ENCODE results near the gene APCDD1L. TPM values are rescaled to one million over a fixed set of nuclear protein-coding genes. Genes with fewer than 3 reads are reported as not detected.

Gene APCDD1L
- total RNA-seq, 1 donor from 2014 or later, result 0.86 TPM

DNA sequence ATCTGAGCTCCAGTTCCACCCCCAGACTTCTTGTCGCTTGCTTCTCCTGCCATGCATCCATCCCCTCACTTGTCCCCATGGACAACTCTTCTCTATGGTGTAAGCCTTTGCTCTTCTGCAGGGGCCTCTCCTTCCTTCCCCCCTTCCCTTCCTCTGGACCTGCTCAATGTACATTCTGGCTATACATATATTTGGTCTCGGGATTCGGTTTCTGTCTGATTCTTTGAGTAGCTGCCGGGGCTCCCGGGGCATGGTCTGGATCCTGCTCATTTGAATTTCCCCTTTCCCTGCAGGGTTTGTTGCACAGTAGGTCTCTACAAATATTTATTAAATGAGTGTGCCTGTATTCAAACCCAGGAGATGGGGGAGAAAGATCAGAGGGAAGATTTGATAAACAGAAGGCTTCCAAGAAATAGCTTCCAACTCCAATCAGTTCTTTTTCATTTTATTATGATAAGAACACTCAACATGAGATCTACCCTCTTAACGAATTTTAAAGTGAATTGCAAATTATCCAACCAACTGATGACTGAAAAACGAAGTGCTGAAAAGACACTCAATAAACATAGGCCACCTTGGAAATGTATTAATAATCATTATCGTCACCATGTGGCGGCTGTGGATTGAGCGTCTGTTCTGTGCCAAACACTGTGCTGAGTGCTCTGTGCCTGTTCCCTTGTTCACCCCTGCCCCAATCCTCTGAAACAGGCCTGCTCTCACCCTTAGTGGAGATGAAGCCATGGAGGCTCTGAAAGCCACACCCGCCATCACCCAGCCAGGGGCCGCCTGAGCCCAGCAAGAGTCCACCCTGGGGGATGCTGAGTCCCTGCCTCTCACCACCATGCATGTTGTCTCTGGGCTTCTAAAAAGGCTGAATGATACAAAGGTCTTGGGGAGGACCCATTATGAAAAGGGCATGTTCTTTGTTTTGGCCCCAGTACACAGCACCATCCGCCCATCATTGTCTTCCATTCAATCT lies 34.3 kb upstream of the APCDD1L start:
- TF ChIP-seq, protein P1, sequence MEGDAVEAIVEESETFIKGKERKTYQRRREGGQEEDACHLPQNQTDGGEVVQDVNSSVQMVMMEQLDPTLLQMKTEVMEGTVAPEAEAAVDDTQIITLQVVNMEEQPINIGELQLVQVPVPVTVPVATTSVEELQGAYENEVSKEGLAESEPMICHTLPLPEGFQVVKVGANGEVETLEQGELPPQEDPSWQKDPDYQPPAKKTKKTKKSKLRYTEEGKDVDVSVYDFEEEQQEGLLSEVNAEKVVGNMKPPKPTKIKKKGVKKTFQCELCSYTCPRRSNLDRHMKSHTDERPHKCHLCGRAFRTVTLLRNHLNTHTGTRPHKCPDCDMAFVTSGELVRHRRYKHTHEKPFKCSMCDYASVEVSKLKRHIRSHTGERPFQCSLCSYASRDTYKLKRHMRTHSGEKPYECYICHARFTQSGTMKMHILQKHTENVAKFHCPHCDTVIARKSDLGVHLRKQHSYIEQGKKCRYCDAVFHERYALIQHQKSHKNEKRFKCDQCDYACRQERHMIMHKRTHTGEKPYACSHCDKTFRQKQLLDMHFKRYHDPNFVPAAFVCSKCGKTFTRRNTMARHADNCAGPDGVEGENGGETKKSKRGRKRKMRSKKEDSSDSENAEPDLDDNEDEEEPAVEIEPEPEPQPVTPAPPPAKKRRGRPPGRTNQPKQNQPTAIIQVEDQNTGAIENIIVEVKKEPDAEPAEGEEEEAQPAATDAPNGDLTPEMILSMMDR (conservative IDR thresholded peaks at IDR 0.05; ENCODE audit: low read depth, low read length), result no peak

DNA sequence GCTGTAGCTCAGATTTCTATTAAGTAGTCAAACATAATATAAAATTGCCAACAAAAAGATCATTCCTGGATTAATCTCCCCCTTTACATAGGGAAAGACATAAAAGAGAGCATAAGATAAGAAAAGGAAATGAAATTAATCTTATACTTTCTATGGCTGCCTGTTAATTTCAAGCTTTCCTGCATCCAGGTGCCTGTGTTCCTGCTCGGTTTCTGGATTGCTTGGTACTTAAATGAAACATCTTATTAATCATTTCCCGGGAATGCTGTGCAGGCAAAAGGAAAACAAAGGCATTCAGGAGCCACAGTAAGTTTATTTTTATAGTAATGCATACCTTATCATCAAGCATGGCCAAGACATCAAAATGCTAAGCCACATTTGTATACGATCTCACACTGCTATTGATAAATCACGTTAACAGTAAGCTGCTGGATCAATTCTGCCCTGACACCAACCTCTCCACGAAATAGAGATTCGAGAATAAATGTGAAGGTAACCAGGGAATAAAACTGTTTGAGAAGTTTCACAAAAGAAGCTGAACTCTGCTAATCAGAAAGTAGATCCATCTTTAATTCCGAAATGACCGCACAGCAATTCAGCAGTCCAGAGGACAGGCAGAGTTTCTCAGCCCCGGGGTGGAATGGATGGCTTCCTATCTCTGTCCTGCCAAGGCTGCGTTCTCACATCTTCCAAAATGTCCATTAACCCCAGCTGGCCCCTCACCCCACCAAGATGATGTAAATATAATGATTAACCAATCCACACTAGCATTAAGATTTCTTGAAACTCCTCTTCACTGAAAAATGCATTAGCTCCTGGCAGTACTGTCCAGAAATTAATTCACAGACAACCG lies 32.6 kb upstream of the APCDD1L start:
- no peak overlapping the region for H3K4me3 ChIP-seq (ENCODE audit: low read depth, low read length)
- TF ChIP-seq, protein P1 (conservative IDR thresholded peaks at IDR 0.05; ENCODE audit: low read depth, low read length), result no peak
- DNase-seq (ENCODE audit: low read depth), result no peak

More for the DNA sequence above, 34.3 kb upstream of the APCDD1L start:
- no peak for DNase-seq (ENCODE audit: low read depth)
- H3K4me3 ChIP-seq (ENCODE audit: low read depth, low read length), result no peak overlapping the region

DNA sequence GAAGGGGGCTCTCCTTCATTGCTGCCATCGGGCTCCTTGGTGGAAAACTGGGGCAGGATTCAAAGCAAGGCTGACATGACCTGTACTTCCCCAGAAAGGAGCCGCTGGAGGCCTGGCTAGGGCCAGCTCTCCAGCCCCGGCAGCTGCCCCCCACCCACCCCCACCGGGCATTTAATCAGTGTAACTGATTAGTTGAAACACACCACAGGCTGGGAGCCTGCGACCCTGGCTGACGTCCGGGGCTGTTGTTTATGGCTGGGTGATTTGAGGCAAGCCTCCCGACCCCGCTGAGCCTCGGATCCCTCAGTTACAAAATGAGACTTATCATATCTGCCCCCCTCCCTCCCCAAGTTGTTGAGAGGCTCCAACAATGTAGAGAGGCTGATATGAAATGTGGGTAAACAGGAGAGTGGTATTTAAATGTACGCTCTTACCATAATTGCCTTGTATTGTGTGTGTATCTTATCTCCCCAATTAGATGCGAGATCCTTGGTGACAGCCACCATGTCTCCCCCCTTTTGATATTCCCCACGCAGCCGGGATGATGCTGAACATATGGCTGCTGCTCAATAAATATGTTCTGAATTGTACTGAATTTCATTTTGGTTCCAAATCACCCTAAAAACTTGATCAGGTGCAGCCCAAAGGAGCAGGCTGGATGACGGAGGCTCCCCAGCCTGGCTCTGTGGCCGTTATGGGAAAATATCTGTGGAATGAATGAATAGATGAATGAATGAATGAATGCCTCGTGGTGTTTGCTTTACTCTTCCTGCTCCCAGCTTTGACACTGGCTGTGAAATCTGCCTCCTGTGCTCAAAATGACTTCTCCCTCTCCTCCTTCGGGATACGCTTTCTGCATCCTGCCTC lies 31.8 kb upstream of the APCDD1L start:
- TF ChIP-seq, protein P1 (conservative IDR thresholded peaks at IDR 0.05; ENCODE audit: low read depth, low read length), result no peak
- no peak overlapping the region for H3K4me3 ChIP-seq (ENCODE audit: low read depth, low read length)
- DNase-seq (ENCODE audit: low read depth), result no peak

DNA sequence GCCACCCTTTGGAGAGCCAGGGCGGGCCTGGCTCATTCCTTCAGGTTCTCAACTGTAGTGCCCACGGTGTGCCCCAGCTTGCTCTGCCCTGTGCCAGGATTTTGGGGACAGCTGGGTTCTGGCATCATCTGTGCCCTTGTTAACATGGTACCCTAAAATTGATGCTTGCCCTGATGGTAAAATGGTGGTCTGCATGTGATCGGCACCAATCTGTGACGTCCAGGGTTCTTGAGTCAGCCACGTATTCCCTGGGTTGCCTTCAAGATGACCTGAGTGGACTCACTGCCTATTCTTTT lies 31.2 kb upstream of the APCDD1L start:
- DNase-seq (ENCODE audit: low read depth), result no peak
- H3K4me3 ChIP-seq (ENCODE audit: low read depth, low read length), result no peak overlapping the region
- TF ChIP-seq, protein P1 (conservative IDR thresholded peaks at IDR 0.05; ENCODE audit: low read depth, low read length), result no peak

DNA sequence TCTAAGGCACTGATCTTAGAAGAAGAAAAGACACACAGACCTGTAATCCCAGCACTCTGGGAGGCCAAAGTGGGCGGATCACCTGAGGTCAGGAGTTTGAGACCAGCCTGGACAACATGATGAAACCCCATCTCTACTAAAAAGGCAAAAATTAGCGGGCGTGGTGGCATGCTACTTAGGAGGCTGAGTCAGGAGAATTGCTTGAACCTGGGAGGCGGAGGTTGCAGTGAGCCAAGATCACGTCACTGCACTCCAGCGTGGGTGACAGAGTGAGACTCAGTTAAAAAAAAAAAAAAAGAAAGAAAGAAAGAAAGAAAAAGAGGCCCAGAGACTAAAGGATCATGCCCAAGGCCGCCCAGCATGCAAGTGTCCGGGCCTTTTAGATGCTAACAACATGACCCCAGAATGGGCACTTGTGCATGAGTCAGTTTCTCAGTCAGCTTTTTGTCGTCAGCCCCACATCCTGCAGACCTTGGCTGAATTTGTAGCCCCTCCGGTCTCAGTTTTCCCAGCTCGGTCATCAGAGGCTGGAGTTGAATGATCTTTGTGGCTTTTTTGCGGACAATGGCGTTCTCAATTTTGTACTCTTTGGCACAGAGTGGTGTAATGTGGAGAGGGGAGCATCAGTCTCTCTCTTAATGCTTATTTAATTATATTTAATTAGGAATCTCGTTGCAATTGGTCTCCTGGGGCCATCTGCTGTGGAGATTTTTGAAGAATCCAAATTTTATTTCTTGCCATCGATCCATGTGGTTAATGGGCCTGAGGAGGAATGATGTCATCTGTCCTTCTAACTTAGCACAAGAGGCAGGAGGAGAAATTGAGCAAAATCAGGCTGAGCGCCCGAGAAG lies 30.6 kb upstream of the APCDD1L start:
- no peak overlapping the region for H3K4me3 ChIP-seq (ENCODE audit: low read depth, low read length)
- TF ChIP-seq, protein P1 (conservative IDR thresholded peaks at IDR 0.05; ENCODE audit: low read depth, low read length), result no peak
- no peak for DNase-seq (ENCODE audit: low read depth)

DNA sequence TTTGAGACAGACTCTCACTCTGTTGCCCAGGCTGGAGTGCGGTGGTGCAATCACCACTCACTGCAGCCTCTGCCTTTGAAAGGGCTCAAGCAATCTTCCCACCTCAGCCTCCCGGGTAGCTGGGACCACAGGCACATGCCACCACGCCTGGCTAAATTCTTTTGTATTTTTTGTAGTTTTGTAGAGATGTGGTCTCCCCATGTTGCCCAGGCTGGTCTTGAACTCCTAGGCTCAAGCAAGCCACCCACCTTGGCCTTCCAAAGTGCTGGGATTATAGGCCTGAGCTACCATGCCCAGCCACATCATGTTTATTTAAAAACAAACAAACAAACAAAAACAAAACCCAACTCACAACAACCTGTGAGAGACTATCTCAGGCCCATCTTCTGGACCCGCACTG lies 29.7 kb upstream of the APCDD1L start:
- TF ChIP-seq, protein P1 (conservative IDR thresholded peaks at IDR 0.05; ENCODE audit: low read depth, low read length), result no peak
- no peak overlapping the region for H3K4me3 ChIP-seq (ENCODE audit: low read depth, low read length)
- DNase-seq (ENCODE audit: low read depth), result no peak
